GM12872 (cell line): ENCODE results near the gene ZNF346.

ENCODE experiments used
- TF ChIP-seq, protein P1 (sequence below): IDR thresholded peaks from 3 replicates; pipeline ENCODE4 v1.5.1; 2011; ENCODE audit warnings: low read depth, mild to moderate bottlenecking, low read length, moderate library complexity; ENCODE audit not compliant: insufficient read depth

Gene ZNF346

GRCh38 chr5:177093803-177094202, 71.3 kb downstream of the ZNF346 start:
- TF ChIP-seq, protein P1, sequence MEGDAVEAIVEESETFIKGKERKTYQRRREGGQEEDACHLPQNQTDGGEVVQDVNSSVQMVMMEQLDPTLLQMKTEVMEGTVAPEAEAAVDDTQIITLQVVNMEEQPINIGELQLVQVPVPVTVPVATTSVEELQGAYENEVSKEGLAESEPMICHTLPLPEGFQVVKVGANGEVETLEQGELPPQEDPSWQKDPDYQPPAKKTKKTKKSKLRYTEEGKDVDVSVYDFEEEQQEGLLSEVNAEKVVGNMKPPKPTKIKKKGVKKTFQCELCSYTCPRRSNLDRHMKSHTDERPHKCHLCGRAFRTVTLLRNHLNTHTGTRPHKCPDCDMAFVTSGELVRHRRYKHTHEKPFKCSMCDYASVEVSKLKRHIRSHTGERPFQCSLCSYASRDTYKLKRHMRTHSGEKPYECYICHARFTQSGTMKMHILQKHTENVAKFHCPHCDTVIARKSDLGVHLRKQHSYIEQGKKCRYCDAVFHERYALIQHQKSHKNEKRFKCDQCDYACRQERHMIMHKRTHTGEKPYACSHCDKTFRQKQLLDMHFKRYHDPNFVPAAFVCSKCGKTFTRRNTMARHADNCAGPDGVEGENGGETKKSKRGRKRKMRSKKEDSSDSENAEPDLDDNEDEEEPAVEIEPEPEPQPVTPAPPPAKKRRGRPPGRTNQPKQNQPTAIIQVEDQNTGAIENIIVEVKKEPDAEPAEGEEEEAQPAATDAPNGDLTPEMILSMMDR, result no peak

- TF ChIP-seq, protein P1, result no peak
Measured at GRCh38 chr5:177094224-177095087, 72.0 kb downstream of the ZNF346 start.

- TF ChIP-seq, protein P1, result no peak
Measured at GRCh38 chr5:177095088-177095669, 72.7 kb downstream of the ZNF346 start.

DNA sequence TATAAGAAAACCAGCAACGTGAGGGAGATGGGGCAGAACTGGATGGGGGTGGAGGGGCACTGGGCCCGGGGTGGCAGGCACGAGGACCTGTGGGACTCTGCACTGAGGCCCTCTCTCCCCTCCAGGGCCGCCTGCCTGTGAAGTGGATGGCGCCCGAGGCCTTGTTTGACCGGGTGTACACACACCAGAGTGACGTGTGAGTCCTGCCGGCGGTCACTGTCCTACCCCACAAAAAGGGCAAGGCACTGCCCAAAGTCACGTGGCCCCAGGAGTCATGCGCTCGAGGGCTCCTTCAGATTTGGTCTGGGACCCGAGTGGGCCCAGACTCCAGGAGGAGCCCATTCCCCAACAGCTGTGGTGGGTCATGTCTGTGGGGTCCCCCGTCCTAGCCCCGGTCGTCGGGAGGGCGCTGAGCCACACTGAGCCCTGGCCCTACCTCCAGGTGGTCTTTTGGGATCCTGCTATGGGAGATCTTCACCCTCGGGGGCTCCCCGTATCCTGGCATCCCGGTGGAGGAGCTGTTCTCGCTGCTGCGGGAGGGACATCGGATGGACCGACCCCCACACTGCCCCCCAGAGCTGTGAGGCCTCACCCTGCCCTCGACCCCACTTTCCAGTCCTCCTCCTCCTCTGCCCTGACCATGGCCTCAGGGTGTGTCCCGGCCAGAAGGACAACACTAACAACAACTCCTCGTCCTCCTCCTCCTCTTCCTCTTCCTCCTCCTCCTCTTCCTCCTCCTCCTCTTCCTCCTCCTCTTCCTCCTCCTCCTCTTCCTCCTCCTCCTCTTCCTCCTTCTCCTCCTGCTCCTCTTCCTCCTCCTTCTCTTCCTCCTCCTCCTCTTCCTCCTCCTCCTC, 73.9 kb downstream of the ZNF346 start:
- TF ChIP-seq, protein P1, result no peak

DNA sequence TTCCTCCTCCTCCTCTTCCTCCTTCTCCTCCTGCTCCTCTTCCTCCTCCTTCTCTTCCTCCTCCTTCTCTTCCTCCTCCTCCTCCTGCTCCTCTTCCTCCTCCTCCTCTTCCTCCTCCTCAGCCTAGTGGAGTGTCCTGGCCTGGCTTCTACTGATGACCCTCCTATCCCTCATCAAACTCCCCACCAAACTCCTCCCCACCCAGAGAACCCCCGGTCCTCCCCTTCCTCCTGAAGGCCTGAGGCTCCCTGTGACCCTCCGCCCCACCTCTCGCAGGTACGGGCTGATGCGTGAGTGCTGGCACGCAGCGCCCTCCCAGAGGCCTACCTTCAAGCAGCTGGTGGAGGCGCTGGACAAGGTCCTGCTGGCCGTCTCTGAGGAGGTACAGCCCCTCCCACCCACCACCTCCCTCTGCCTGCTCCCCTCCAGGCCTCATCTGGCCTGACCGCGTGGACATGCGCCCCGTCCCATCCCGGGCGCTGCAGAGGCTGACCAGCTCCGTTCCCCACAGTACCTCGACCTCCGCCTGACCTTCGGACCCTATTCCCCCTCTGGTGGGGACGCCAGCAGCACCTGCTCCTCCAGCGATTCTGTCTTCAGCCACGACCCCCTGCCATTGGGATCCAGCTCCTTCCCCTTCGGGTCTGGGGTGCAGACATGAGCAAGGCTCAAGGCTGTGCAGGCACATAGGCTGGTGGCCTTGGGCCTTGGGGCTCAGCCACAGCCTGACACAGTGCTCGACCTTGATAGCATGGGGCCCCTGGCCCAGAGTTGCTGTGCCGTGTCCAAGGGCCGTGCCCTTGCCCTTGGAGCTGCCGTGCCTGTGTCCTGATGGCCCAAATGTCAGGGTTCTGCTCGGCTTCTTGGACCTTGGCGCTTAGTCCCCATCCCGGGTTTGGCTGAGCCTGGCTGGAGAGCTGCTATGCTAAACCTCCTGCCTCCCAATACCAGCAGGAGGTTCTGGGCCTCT, 74.8 kb downstream of the ZNF346 start:
- TF ChIP-seq, protein P1, result no peak

GRCh38 chr5:177098120-177098469, 75.6 kb downstream of the ZNF346 start:
- TF ChIP-seq, protein P1, result no peak
